SH-SY5Y (cell line): Measurements from ENCODE around the gene MXI1.

ENCODE experiments used
- GATA2 ChIP-seq: IDR thresholded peaks from 2 replicates; pipeline ENCODE4 v1.6.1; 2011; ENCODE audit warnings: mild to moderate bottlenecking, low read depth, low read length
- GATA3 ChIP-seq: IDR thresholded peaks from 2 replicates; pipeline ENCODE4 v1.6.1; 2011; ENCODE audit warnings: low read depth, mild to moderate bottlenecking, low read length, moderate library complexity

- TF ChIP-seq GATA2, result no peak
- no peak for TF ChIP-seq GATA3
Observed at GRCh38 chr10:110254467-110254866, 47.1 kb downstream of the MXI1 start.
